ENCODE data around the gene TMEM87B.

The TMEM87B gene

GRCh38 chr2:112092286-112093041 lies 37.4 kb downstream of the TMEM87B start:
- H3K79me2 ChIP-seq (ENCODE audit: low read length) = no peaks in the 10 kb centered on the region
- no peak overlapping the region for H3K9ac ChIP-seq (ENCODE audit: low read length)
- DNase-seq = no peak
- H3K27ac ChIP-seq (ENCODE audit: low read length) = no peak overlapping the region
- no peak overlapping the region for H3K4me2 ChIP-seq (ENCODE audit: low read depth, low read length)
- H3K36me3 ChIP-seq (replicated peaks; ENCODE audit: insufficient read depth, low read length) = peaks cover 6% of the 10 kb centered on the region; the same call in 1 of the 2 replicates
- H4K20me1 ChIP-seq (ENCODE audit: insufficient read depth, low read length) = no peaks in the 10 kb centered on the region
- H2AFZ ChIP-seq (ENCODE audit: low read length) = no peak overlapping the region
- no peaks in the 10 kb centered on the region for H3K4me1 ChIP-seq (ENCODE audit: low read length)
- H3K9me2 ChIP-seq (replicated peaks; ENCODE audit: insufficient read depth, low read length) = no peaks in the 10 kb centered on the region
- H3K4me3 ChIP-seq (ENCODE audit: low read length) = no peak overlapping the region
- no peaks in the 10 kb centered on the region for H3K27me3 ChIP-seq (replicated peaks; ENCODE audit: insufficient read depth, low read length)
- TF ChIP-seq EZH2 (optimal IDR thresholded peaks at IDR 0.05; ENCODE audit: low read depth, low read length) (no peak), CTCF (IDR thresholded peaks at IDR 0.05; ENCODE audit: low read length) (no peak), EZH2phosphoT487 (IDR thresholded peaks at IDR 0.05; ENCODE audit: low read length) (no peak)
- H3K9me3 ChIP-seq (replicated peaks; ENCODE audit: insufficient read depth, low read length) = no peaks in the 10 kb centered on the region
- H3F3A ChIP-seq (ENCODE audit: insufficient read depth, low read length) = no peaks in the 10 kb centered on the region

GRCh38 chr2:112093216-112093615 lies 38.1 kb downstream of the TMEM87B start:
- peaks cover 6% of the 10 kb centered on the region; the same call in 1 of the 2 replicates for H3K36me3 ChIP-seq (replicated peaks; ENCODE audit: insufficient read depth, low read length)
- no peak overlapping the region for H3K4me2 ChIP-seq (ENCODE audit: low read depth, low read length)
- H3F3A ChIP-seq (ENCODE audit: insufficient read depth, low read length) = no peaks in the 10 kb centered on the region

GRCh38 chr2:112095681-112096080 lies 40.6 kb downstream of the TMEM87B start:
- Histone ChIP-seq H3K9me3 (replicated peaks; ENCODE audit: insufficient read depth, low read length) (no peaks in the 10 kb centered on the region), H4K20me1 (ENCODE audit: insufficient read depth, low read length) (no peaks in the 10 kb centered on the region), H3F3A (ENCODE audit: insufficient read depth, low read length) (no peaks in the 10 kb centered on the region), H3K9me2 (replicated peaks; ENCODE audit: insufficient read depth, low read length) (no peaks in the 10 kb centered on the region), H3K79me2 (ENCODE audit: low read length) (no peaks in the 10 kb centered on the region), H3K4me2 (ENCODE audit: low read depth, low read length) (no peak overlapping the region), H2AFZ (ENCODE audit: low read length) (no peak overlapping the region), H3K9ac (ENCODE audit: low read length) (no peak overlapping the region), H3K27me3 (replicated peaks; ENCODE audit: insufficient read depth, low read length) (no peaks in the 10 kb centered on the region), H3K4me3 (ENCODE audit: low read length) (no peak overlapping the region), H3K36me3 (replicated peaks; ENCODE audit: insufficient read depth, low read length) (peaks cover 6% of the 10 kb centered on the region; the same call in 1 of the 2 replicates), H3K4me1 (ENCODE audit: low read length) (no peaks in the 10 kb centered on the region), H3K27ac (ENCODE audit: low read length) (no peak overlapping the region)
- TF ChIP-seq EZH2phosphoT487 (IDR thresholded peaks at IDR 0.05; ENCODE audit: low read length) = no peak
- TF ChIP-seq CTCF (IDR thresholded peaks at IDR 0.05; ENCODE audit: low read length) = no peak
- TF ChIP-seq EZH2 (optimal IDR thresholded peaks at IDR 0.05; ENCODE audit: low read depth, low read length) = no peak
- DNase-seq = no peak

More at GRCh38 chr2:112093216-112093615, 38.1 kb downstream of the TMEM87B start:
- no peaks in the 10 kb centered on the region for H3K79me2 ChIP-seq (ENCODE audit: low read length)
- no peak for DNase-seq
- TF ChIP-seq CTCF (IDR thresholded peaks at IDR 0.05; ENCODE audit: low read length) = no peak
- no peak for TF ChIP-seq EZH2 (optimal IDR thresholded peaks at IDR 0.05; ENCODE audit: low read depth, low read length)
- TF ChIP-seq EZH2phosphoT487 (IDR thresholded peaks at IDR 0.05; ENCODE audit: low read length) = no peak
- H3K27ac ChIP-seq (ENCODE audit: low read length) = no peak overlapping the region
- no peaks in the 10 kb centered on the region for H3K9me3 ChIP-seq (replicated peaks; ENCODE audit: insufficient read depth, low read length)
- no peaks in the 10 kb centered on the region for H3K9me2 ChIP-seq (replicated peaks; ENCODE audit: insufficient read depth, low read length)
- no peak overlapping the region for H3K9ac ChIP-seq (ENCODE audit: low read length)
- H4K20me1 ChIP-seq (ENCODE audit: insufficient read depth, low read length) = no peaks in the 10 kb centered on the region
- no peaks in the 10 kb centered on the region for H3K27me3 ChIP-seq (replicated peaks; ENCODE audit: insufficient read depth, low read length)
- no peak overlapping the region for H2AFZ ChIP-seq (ENCODE audit: low read length)
- no peaks in the 10 kb centered on the region for H3K4me1 ChIP-seq (ENCODE audit: low read length)
- no peak overlapping the region for H3K4me3 ChIP-seq (ENCODE audit: low read length)

All from MM.1S (cell line).